HepG2 (cell line): Measurements from ENCODE around the gene BHMT. TPM values are rescaled to one million over a fixed set of nuclear protein-coding genes. Genes with fewer than 3 reads are reported as not detected.

Source experiments
- ATAC-seq: fragments of 200-7000 bp; cut with Tn5 transposase; 3 replicates; pipeline ENCODE4 v1.9.1; 2020; ENCODE audit warnings: mild to moderate bottlenecking, moderate library complexity
- BruUV-seq: library from RNA; stranded (reverse); fragments of 400-500 nt; replicated peaks from 2 replicates; lab custom pipeline; 2021; lab: Mats Ljungman, UMichigan
- CTCF ChIA-PET: fragments of 300-600 bp; formaldehyde crosslinking; extraction: SDS; loops from one replicate; lab custom pipeline; 2021; ENCODE audit warnings: low total read pairs, inconsistent platforms, low intra/inter-chr PET ratio; lab: Yijun Ruan, JAX
- POLR2A ChIA-PET: fragments of 350-600 bp; sonication (Branson Sonifier 250); formaldehyde crosslinking; loops from one replicate; lab custom pipeline; 2020; ENCODE audit warnings: antibody characterized with exemption, inconsistent platforms; lab: Yijun Ruan, JAX
- DNase-seq: peaks from one replicate; pipeline ENCODE4 v3.0.0-alpha.2; 2015; ENCODE audit warnings: low spot score
- FAIRE-seq: peaks from 3 replicates; lab custom pipeline; 2011; peaks lifted over from hg19 to GRCh38; lab: Jason Lieb, UNC
- H2AFZ ChIP-seq: one replicate; pipeline ENCODE4 v1.6.1; 2011; ENCODE audit warnings: low read length, inconsistent platforms
- H3K27ac ChIP-seq: fragments of 300-600 bp; 3 replicates; pipeline ENCODE4 v1.8.0; 2011; ENCODE audit warnings: mixed run types, mild to moderate bottlenecking, mixed read lengths, low read length, inconsistent platforms; ENCODE audit not compliant: insufficient read depth; ENCODE audit errors: extremely low read length
- H3K27me3 ChIP-seq, 2 experiments: fragments of 200-600 bp in 1 of 2; 2 replicates in 1 of 2; 3 replicates in 1 of 2; pipeline versions ENCODE4 v1.6.0 to v1.8.0; 2011; ENCODE audit warnings: low read length in 2 of 2, mild to moderate bottlenecking in 2 of 2, moderate library complexity in 2 of 2, inconsistent platforms in 1 of 2; ENCODE audit not compliant: insufficient read depth in 2 of 2, control insufficient read depth in 1 of 2
- H3K36me3 ChIP-seq, 2 experiments: fragments of 200-600 bp in 1 of 2; replicated peaks in 1 of 2; 2 replicates in 1 of 2; 3 replicates in 1 of 2; pipeline versions ENCODE4 v1.5.1 to v1.8.0; 2011; ENCODE audit warnings: low read length in 2 of 2, inconsistent platforms in 1 of 2; ENCODE audit not compliant: insufficient read depth in 2 of 2, control insufficient read depth in 1 of 2
- H3K4me1 ChIP-seq: 2 replicates; pipeline ENCODE4 v1.5.1; 2012; ENCODE audit warnings: low read length, inconsistent platforms; ENCODE audit not compliant: insufficient read depth
- H3K4me2 ChIP-seq: 2 replicates; pipeline ENCODE4 v1.6.0; 2011; ENCODE audit warnings: low read depth, low read length, inconsistent platforms
- H3K4me3 ChIP-seq, 3 experiments: fragments of 200-600 bp in 1 of 3; sonication (generic), shearing (Covaris generic) in 1 of 3; replicated peaks in 1 of 3; 2 replicates each; pipeline ENCODE4 v1.5.1; 2011 to 2016; ENCODE audit warnings: low read length in 3 of 3, inconsistent platforms in 2 of 3, low read depth in 2 of 3, mild to moderate bottlenecking in 2 of 3, control low read depth in 1 of 3, mixed read lengths in 1 of 3; ENCODE audit not compliant: insufficient read depth in 1 of 3
- H3K79me2 ChIP-seq: one replicate; pipeline ENCODE4 v1.6.1; 2011; ENCODE audit warnings: low read length, inconsistent platforms; ENCODE audit not compliant: insufficient read depth
- H3K9ac ChIP-seq: 2 replicates; pipeline ENCODE4 v1.6.0; 2011; ENCODE audit warnings: mild to moderate bottlenecking, low read depth, low read length, inconsistent platforms; ENCODE audit not compliant: insufficient read depth
- H3K9me3 ChIP-seq: 2 replicates; pipeline ENCODE4 v1.5.1; 2012; ENCODE audit warnings: mild to moderate bottlenecking, low read length
- H4K20me1 ChIP-seq: 2 replicates; pipeline ENCODE4 v1.6.0; 2011; ENCODE audit warnings: inconsistent platforms, mild to moderate bottlenecking, low read length, moderate library complexity; ENCODE audit not compliant: insufficient read depth
- NR2F1 ChIP-seq, 2 experiments: fragments of 450-650 bp in 1 of 2; formaldehyde crosslinking in 1 of 2; IDR thresholded peaks; 2 replicates each; pipeline versions ENCODE4 v1.5.0 to v1.6.1; 2016 to 2020; ENCODE audit warnings: mild to moderate bottlenecking in 1 of 2, missing compliant biosample characterization in 1 of 2, missing genetic modification reagents in 1 of 2, moderate library complexity in 1 of 2
- ZNF260 ChIP-seq: sonication (generic); formaldehyde crosslinking; IDR thresholded peaks from 2 replicates; pipeline ENCODE4 v1.4.0; 2020; ENCODE audit warnings: missing genetic modification reagents, low read depth, mild to moderate bottlenecking, borderline replicate concordance
- ZNF567 ChIP-seq: sonication (generic); formaldehyde crosslinking; IDR thresholded peaks from 2 replicates; pipeline ENCODE4 v1.8.1; 2023; ENCODE audit warnings: mild to moderate bottlenecking, missing genetic modification reagents, borderline replicate concordance
- ZNF678 ChIP-seq: sonication (generic); formaldehyde crosslinking; IDR thresholded peaks from 2 replicates; pipeline ENCODE4 v1.4.0; 2020; ENCODE audit warnings: mild to moderate bottlenecking, missing genetic modification reagents
- ZNF7 ChIP-seq: IDR thresholded peaks from 2 replicates; pipeline ENCODE4 v1.6.1; 2016; ENCODE audit warnings: missing biosample characterization, missing genetic modification reagents
- ZNF766 ChIP-seq: sonication (generic); formaldehyde crosslinking; IDR thresholded peaks from 2 replicates; pipeline ENCODE4 v1.5.0; 2020; ENCODE audit warnings: missing genetic modification reagents, borderline replicate concordance
- WGBS: methylation state at CpG from one replicate; pipeline ENCODE4 v1.1.6; 2017; ENCODE audit warnings: low lambda C conversion rate; 5-methylcytosine and 5-hydroxymethylcytosine counted together
- in situ Hi-C: cut with HindIII; loops from 2 replicates; pipeline ENCODE4 v1.10.0; 2017; ENCODE audit warnings: low pct_unique_long_range_greater_than_20kb; ENCODE audit not compliant: extremely low pct_ligation_motif_present
- intact Hi-C: fragments of 100-400 bp; cut with micrococcal nuclease; formaldehyde crosslinking; loops from one replicate; pipeline ENCODE4 v1.10.0; 2022; ENCODE audit not compliant: unreplicated experiment
- polyA plus RNA-seq, 8 experiments: library from polyadenylated mRNA; depleted of rRNA in 3 of 8; stranded (reverse) in 7 of 8; unstranded in 1 of 8; fragments of >200 nt; fragmentation: Illumina TruSeq in 4 of 8; extraction: Trizol in 4 of 8; gene quantifications; 2 replicates each; pipeline versions ENCODE4 v1.2.1 to v1.2.3, GENCODE V29; 2011 to 2016; ENCODE audit warnings: low read depth in 4 of 8, missing spikeins in 1 of 8, mixed read lengths in 1 of 8; ENCODE audit not compliant: insufficient read depth in 1 of 8
- total RNA-seq, 5 experiments: library from RNA; depleted of rRNA; stranded (reverse); fragments of >200 nt; fragmentation: Illumina TruSeq; extraction: Trizol; gene quantifications; 2 replicates each; pipeline ENCODE4 v1.2.3, GENCODE V29; 2016; ENCODE audit warnings: low read depth in 1 of 5
- TF ChIP-seq, protein P1 (sequence below): sonication (generic); formaldehyde crosslinking; IDR thresholded peaks from 2 replicates; pipeline ENCODE4 v1.4.0; 2020; ENCODE audit warnings: missing genetic modification reagents, mild to moderate bottlenecking, borderline replicate concordance
- TF ChIP-seq, protein P2 (sequence below): sonication (generic); IDR thresholded peaks from 2 replicates; pipeline ENCODE4 v1.6.1; 2016; ENCODE audit warnings: low read depth, borderline replicate concordance
- TF ChIP-seq, protein P3 (sequence below): sonication (generic); formaldehyde crosslinking; IDR thresholded peaks from 2 replicates; pipeline ENCODE4 v1.4.0; 2020; ENCODE audit warnings: mild to moderate bottlenecking, missing genetic modification reagents
- TF ChIP-seq, protein P4 (sequence below), 2 experiments: sonication (generic) in 1 of 2; formaldehyde crosslinking in 1 of 2; IDR thresholded peaks; 2 replicates each; pipeline versions ENCODE4 v1.4.0 to v1.6.1; 2018 to 2020; ENCODE audit warnings: missing genetic modification reagents in 2 of 2, borderline replicate concordance in 1 of 2, low read depth in 1 of 2, mild to moderate bottlenecking in 1 of 2, missing biosample characterization in 1 of 2
- TF ChIP-seq, protein P5 (sequence below), 2 experiments: fragments of 450-650 bp in 1 of 2; sonication (generic) in 1 of 2; formaldehyde crosslinking; IDR thresholded peaks; 2 replicates each; pipeline versions ENCODE4 v1.5.0 to v1.8.0; 2020 to 2022; ENCODE audit warnings: mild to moderate bottlenecking in 1 of 2, missing genetic modification reagents in 1 of 2

The BHMT gene
- total and polyA plus RNA-seq, 2 of the 13 experiments (the other 11 are each of a cell fraction or from before 2014, with no cell fraction given), result 0.40 to 6.4 TPM

DNA sequence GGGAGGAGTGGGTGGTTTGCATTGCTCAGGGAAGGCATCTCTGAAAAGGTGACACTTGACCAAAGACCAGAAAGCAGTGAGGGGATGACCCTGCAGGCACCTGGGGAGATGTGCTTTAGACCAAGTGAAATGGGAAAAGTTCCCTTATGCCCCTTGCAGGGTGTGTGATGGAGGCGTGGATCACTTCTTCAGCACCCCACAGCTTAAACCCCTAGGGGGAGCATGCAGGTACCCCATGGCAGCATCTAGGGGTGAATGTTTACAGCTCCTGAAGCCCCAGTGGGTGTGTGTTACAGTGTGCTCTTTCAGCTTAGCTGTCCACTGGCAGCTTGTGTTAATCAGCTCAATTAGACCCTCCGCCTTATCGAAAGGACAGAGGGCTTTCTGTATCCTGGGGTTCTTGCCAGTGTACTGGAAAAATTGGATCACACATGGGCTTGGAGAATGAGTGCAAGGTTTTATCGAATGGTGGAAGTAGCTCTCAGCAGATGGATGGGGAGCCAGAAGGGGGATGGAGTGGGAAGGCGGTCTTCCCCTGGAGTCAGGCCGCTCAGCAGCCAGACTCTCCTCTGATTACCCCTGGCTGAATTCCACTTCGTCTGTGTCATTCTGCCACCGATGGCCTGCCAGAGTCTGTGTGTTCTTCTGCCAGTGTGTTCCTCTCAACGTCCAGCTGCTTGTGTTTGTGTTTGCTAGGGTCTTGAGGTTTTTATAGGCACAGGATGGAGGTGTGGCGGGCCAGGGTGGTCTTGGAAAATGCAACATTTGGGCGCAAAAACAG lies 35.8 kb upstream of the BHMT start (continued):
- TF ChIP-seq NR2F1 (CRISPR knock-in tag; IDR thresholded peaks at IDR 0.05), result no peak
- TF ChIP-seq ZNF678 (CRISPR knock-in tag), result no peak
- TF ChIP-seq ZNF766 (CRISPR knock-in tag), result no peak

DNA sequence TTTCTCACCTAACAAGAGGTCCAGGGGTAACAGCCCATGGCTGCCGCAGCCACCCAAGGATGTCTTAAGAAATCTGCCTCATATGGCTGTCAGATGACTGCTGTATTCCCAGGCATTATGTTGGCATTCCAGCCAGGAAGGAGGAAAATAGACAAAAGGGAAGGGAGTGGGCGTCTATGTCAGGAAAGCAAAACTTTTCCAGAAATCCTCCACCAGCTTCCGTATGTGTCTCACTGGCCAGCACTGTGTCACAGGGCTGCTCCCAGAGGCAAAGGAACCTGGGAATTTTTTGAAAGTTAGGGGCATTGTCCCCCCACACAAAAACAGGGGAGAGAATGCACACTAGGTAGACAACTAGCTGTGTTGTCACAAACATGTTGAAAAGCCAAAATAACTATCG lies 34.8 kb upstream of the BHMT start:
- peaks cover 0 to 13% of the 10 kb centered on the region in 2 experiments; a peak in 1 of 5 replicates for H3K36me3 ChIP-seq
- H3K4me3 ChIP-seq, result no peak overlapping the region
- H3K79me2 ChIP-seq, result no peaks in the 10 kb centered on the region
- no peaks in the 10 kb centered on the region for H3K27me3 ChIP-seq
- FAIRE-seq, result no peak
- no peak for ATAC-seq
- ChIA-PET POLR2A (no interaction called here), CTCF (no interaction called here)
- H3K4me2 ChIP-seq, result no peak overlapping the region
- no TSS peak for BruUV-seq
- in situ Hi-C loops, result no loop called here
- no peak overlapping the region for H2AFZ ChIP-seq
- H4K20me1 ChIP-seq, result no peaks in the 10 kb centered on the region
- no peak overlapping the region for H3K9ac ChIP-seq
- 93% methylated on average over 4 of the region's 4 CpGs for WGBS
- TF ChIP-seq, protein P1, sequence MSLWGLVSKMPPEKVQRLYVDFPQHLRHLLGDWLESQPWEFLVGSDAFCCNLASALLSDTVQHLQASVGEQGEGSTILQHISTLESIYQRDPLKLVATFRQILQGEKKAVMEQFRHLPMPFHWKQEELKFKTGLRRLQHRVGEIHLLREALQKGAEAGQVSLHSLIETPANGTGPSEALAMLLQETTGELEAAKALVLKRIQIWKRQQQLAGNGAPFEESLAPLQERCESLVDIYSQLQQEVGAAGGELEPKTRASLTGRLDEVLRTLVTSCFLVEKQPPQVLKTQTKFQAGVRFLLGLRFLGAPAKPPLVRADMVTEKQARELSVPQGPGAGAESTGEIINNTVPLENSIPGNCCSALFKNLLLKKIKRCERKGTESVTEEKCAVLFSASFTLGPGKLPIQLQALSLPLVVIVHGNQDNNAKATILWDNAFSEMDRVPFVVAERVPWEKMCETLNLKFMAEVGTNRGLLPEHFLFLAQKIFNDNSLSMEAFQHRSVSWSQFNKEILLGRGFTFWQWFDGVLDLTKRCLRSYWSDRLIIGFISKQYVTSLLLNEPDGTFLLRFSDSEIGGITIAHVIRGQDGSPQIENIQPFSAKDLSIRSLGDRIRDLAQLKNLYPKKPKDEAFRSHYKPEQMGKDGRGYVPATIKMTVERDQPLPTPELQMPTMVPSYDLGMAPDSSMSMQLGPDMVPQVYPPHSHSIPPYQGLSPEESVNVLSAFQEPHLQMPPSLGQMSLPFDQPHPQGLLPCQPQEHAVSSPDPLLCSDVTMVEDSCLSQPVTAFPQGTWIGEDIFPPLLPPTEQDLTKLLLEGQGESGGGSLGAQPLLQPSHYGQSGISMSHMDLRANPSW (CRISPR knock-in tag), result no peak
- TF ChIP-seq ZNF567 (no peak), ZNF7 (CRISPR knock-in tag) (no peak), ZNF260 (no peak)
- TF ChIP-seq, protein P2, sequence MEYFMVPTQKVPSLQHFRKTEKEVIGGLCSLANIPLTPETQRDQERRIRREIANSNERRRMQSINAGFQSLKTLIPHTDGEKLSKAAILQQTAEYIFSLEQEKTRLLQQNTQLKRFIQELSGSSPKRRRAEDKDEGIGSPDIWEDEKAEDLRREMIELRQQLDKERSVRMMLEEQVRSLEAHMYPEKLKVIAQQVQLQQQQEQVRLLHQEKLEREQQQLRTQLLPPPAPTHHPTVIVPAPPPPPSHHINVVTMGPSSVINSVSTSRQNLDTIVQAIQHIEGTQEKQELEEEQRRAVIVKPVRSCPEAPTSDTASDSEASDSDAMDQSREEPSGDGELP, result no peak
- TF ChIP-seq, protein P3, sequence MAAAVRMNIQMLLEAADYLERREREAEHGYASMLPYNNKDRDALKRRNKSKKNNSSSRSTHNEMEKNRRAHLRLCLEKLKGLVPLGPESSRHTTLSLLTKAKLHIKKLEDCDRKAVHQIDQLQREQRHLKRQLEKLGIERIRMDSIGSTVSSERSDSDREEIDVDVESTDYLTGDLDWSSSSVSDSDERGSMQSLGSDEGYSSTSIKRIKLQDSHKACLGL (CRISPR knock-in tag), result no peak
- TF ChIP-seq, protein P4, sequence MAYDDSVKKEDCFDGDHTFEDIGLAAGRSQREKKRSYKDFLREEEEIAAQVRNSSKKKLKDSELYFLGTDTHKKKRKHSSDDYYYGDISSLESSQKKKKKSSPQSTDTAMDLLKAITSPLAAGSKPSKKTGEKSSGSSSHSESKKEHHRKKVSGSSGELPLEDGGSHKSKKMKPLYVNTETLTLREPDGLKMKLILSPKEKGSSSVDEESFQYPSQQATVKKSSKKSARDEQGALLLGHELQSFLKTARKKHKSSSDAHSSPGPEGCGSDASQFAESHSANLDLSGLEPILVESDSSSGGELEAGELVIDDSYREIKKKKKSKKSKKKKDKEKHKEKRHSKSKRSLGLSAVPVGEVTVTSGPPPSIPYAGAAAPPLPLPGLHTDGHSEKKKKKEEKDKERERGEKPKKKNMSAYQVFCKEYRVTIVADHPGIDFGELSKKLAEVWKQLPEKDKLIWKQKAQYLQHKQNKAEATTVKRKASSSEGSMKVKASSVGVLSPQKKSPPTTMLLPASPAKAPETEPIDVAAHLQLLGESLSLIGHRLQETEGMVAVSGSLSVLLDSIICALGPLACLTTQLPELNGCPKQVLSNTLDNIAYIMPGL (CRISPR knock-in tag; IDR thresholded peaks at IDR 0.05; ENCODE audit: borderline replicate concordance in 1 of 2, low read depth in 1 of 2), result no peak
- TF ChIP-seq, protein P5, sequence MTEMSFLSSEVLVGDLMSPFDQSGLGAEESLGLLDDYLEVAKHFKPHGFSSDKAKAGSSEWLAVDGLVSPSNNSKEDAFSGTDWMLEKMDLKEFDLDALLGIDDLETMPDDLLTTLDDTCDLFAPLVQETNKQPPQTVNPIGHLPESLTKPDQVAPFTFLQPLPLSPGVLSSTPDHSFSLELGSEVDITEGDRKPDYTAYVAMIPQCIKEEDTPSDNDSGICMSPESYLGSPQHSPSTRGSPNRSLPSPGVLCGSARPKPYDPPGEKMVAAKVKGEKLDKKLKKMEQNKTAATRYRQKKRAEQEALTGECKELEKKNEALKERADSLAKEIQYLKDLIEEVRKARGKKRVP (CRISPR knock-in tag; IDR thresholded peaks at IDR 0.05), result no peak
- no peaks in the 10 kb centered on the region for H3K9me3 ChIP-seq
- intact Hi-C loops, result no loop called here
- H3K27ac ChIP-seq, result no peak overlapping the region
- DNase-seq, result no peak
- H3K4me1 ChIP-seq, result peaks cover 33% of the 10 kb centered on the region
